DMS 273 (cell line): ENCODE measurements around the gene SAMM50.

ENCODE experiments used
- DNase-seq: peaks from one replicate; lab custom pipeline; 2025; ENCODE audit not compliant: unreplicated experiment; lab: John Stamatoyannopoulos, UW

Gene SAMM50

DNA sequence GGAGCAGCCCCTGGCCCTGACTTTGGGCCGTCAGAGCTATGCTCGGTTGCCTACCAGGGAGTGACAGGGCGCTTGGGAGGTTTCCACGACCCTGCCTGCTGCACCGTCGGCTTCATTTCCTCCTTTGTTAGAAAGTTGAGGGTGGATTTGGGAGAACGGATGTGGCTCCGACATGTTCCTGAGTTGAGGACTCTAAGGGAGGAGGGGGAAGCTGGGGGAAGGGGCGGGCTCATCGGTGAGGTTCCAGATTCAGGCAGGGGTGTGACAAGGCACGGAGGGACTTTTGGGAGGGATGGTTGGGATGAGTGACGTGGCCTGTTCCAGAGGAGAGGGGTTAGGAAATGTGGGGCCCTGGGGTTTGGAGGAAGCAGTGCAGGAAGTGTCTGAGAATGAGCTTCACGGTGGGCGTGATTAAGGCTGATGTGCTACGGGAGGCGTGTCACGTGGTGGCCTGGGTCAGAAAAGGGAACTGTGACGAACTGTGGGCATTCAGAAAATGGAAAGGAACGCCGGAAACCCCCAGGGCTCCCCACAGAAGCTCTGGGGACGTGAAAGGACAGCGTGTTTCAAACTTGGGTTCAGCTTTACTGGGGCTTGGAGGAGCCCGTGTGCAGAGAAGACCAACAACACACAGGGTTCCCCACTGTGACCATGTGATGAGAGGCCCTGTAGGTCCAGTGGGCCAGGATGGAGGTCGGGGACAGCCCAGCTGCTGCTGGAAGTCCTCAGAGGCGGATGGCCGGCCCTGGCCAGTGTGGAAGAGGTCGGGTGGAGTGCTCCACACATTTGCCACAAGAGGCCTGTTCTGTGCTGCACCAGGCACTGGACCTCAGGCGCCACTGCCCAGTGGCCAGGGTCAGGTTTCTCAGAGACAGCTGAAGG, 71.6 kb downstream of the SAMM50 start:
- DNase-seq = no peak

DNA sequence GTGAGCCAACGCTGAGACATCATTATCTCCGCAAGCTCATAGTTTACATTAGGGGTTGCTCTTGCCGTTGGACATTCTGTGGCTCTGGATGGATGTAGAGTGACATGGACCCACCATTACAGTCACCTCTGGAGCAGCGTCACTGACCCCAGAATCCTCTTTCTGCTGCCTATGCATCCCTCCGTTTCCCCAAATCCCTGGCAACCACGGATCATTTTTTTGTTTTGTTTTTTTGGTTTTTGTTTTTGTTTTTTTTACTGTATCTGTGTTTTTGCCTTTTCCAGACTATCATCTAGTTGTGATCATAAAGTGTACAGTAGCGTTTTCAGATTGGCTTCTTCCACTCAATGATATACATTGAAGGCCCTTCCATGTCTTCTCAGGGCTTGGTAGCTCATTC, 72.8 kb downstream of the SAMM50 start:
- DNase-seq = no peak

DNA sequence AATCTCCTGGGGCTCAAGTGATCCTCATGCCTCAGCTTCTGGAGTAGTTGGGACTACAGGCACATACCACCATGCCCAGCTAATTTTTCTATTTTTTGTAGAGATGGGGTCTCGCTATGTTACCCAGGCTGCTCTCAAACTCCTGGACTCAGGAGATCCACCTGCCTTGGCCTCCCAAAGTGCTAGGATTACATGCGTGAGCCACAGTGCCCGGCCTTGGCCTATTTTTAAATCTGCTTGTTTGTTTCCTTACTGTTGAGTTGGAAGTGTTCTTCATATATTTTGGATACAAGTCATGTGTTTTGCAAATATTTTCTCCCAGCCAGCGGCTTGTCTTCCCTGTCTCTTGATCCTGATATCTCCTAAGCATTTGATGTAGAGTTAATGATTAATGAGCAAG, 73.8 kb downstream of the SAMM50 start:
- DNase-seq = no peak

DNA sequence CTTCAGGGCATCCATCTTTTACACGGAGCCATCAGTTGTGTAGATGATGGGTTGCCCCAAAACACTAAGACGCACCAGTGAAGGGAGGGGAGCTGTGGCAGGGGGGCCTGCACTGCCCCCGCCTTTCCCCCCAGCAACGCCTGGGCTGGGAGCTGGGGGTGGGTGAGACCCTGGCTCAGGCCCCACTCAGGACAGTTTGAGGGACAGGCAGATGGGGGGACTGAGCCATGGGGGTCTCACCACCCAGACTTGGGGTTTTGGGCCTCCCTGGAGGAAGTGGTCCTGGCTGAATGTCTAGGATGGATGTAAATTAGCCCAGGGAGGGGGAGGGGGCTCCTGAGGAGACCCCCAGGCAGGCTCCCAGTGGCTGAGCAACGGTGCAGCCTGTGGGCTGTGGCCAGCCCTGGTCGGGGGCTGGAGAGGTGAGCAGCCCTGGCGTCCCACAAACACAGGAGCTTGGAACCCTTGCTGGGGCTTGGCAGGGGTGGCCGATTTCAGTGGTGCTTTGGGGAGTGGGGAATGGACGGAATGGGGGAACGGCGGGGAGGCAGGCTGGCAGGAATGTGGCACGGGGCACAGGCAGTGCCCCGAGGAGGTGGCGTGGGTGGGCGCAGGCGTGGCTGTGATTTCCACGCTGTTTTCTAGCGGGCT, 74.9 kb downstream of the SAMM50 start:
- DNase-seq = no peak

DNA sequence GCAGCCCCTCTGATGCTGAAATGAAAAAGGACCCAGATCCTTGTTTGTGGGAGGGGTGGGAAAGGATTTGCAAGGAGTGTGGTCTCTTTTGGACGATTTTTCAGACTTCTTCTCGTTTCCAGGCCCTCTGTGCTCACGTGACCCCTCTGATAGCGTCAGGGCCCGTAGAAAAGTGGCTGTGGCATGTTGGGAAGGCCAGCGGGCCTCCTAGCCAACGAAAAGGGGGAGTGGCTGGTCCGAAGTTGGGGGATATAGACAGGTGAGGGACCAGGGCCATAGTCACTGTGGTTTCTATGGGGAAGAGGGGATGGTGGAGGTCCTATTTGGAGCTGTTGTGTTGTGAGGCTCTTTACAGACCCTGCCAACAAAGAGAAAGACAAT, 75.5 kb downstream of the SAMM50 start:
- DNase-seq = no peak

DNA sequence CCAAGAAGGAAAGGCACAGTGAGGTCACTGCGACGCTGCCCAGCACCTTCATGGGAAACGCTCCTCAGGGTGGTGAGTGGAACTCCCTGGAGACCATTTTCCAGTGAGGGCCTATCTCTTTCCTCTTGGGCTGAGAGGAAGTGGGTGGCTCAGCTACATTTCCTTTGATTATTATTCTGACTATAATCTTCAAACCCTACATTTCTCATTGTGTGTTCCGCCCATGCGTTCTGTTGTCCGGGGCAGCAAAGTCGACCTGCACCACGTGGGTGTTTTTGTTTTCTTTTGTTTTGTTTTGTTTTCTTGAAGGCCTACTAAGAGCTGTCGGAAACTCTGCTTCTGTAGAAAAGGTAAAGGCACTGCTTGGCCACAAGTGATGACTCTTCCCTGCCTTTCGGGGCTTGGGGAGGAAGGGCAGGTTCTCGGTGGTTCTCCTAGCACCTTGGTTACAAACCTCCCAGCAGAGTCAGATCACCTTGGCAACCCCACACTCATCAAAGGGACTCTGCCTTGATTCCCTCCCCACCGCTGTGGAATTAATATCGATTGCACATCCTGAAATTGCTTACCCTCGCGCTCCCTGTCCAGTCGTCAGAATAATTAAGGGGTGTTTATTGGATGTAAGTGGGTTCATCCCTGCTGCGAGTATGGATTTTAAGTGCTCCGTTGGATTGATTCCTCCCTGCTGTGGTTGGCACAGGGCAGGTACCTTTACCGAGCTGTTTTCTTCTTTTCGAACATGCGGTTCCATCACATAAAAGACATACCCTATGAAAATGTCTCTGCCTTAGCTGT, 76.1 kb downstream of the SAMM50 start:
- DNase-seq = no peak

DNA sequence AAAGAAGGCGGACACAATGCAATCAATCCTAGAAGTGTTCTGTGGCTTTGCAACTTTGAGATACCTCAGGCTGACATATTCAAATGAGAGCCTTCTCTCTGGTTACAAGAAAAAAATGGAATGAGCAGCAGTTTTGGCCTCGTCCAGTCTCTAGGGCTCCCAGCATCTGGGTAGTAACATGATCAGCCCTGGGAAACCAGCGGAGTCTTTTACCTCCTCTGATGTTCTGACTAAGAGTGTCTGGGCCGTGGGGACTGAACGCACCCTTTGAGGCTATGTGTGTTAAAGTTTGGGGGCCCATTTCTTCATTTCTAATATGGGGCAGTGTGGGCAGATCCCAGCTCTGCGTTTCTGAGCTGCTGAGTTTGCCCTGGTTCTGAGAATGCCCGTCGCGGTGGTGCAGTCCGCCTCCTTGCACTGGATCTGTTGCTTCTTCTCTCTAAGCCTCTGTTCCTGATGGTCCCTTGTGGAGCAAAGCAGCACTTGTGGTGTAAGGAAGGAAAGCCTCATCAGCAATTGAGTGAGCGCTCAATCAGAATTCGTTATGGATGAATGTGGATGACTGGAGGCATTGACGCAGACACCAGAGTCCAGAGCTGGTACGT, 77.0 kb downstream of the SAMM50 start:
- DNase-seq = peak; percentile 22

DNA sequence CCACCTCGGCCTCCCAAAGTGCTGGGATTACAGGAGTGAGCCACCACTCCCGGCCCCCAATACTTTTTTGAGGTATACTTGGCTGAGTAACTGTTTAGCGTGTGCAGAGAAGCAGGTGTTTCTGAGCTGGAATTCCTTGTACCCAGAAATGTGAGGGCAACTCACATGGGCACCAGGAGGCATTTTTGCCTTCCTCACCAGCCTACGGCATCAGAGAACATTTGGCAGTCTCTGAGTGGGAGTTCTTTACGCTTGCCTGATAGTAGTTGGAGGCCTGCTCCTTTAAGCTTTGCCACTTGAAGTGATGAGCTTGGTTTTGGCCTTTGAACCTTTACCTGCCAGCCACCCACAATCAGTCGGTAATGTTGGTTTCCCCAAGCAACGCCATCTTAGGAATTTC, 78.0 kb downstream of the SAMM50 start:
- no peak for DNase-seq

DNA sequence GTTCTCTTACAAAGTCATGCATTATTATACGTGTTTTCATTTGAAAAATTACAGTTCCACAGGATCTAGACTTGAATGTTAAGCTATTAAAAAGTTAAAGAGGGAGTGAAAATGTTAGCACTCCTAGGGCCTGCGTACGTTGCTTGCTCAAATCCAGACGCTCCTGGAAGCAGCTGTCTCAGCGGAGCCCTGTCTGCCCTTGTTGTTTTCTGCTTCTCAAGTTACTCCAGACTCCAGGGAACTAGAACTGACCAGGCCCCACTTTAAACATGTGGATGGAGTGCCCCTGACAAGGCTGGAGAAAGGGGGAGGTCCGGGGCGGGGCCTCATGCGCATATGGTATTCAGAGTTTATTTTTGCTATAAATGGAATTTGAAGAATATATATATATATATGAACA, 78.5 kb downstream of the SAMM50 start:
- peak; percentile 29 for DNase-seq

DNA sequence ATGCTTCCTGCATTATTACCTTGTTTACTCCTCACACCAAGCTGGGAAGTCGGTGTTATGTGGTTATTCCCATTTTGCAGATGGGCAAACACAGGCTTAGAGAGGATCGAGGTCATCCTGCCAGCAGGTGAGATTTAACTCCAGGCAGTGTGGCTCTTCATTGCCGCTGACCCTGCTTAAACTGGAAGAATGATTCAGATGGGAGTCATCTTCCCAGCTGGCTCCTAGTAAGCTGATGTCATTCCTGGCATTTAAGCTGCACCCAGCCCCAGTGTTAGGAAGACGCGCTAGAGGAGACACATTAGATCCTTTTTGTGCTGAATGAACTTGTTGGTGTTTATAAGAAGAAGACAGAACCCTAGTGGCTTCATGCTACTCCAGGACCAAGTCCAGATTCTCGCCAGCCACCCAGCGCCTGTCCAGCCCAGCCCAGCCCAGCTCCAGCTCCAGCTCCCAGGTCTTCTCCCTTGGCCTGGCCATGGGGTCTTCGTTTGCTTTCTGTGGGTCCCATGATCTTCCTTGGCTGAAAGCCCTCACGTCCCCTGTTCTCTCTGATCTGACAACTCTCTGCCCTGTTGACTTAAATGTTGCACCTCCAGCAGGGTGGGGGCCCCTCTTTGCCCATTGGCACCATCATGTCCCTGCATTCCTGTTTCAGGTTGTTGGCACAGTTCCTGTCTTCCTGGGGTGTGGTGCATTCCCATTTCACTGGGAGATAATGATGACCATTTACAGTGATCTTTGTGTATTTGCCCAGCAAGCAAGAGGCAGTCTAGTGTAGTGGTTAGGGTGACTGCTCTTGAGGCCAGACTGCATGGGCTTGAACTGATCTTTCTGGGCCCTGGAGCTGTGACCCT, 82.5 kb downstream of the SAMM50 start:
- DNase-seq = peak; percentile 12

DNA sequence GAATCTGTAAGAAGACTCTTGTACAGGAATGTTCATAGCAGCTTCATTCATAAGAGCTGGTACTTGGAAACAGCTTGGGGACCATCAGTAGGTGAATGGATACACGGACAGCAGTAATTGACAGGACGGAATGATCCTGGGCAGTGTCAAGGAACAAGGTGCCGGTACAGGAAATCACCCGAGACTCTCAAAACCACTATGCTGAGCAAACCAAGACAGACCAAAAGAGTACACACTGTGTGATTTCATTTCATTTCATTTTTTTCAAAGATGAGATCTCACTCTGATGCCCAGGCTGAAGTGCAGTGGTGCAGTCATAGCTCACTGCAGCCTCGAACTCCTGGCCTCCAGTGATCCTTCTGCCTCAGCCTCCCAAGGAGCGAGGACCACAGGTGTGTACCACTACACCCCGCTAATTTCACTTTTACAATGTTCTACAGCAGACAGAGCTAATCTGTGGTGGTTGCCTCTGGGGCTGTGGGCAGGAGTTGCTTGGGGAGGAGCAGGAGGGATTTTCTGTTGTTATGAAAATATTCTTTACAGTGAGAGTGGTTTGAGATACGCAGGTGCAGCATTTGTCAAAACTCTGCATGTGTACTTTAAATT, 84.4 kb downstream of the SAMM50 start:
- no peak for DNase-seq

DNA sequence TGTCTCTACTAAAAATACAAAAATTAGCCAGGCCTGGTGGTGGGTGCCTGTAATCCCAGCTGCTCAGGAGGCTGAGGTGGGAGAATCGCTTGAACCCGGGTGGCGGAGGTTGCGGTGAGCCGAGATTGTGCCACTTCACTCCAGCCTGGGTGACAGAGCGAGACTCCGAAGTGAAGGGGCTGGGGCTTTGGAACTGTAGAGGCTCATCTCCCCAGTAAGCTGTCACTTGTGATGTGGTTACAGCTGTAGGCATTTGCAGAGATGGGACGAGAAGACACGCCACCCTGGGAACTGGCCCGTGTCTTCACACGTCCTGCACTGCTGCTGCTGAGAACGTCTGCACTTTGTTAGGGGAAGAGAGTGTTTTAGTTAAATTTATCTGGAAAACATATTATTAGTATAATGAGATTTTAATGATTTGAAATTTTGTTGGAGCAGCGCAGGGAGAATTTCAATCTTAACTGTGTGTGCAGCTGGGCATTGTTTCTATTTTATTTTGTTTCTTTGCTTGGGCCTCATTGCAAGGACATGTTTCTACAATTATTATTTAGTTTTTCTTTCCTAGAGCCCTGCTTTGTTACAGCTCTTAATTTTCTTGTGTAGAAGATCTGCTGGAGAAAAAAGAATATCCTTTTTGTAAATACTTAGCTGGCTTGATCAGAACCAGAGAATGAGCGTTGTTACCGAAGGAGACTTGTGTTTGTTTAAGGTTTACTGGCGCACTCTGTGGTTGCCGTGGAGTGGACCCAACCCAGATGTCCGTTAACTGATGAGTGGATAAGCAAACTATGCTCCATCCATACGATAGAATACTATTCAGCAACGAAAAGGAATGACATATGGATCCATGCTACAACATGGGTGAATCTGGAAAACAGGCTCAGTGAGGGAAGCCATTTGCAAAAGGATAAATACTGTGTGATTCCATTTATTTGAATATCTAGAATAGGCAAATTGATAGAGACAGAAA, 87.3 kb downstream of the SAMM50 start:
- no peak for DNase-seq

DNA sequence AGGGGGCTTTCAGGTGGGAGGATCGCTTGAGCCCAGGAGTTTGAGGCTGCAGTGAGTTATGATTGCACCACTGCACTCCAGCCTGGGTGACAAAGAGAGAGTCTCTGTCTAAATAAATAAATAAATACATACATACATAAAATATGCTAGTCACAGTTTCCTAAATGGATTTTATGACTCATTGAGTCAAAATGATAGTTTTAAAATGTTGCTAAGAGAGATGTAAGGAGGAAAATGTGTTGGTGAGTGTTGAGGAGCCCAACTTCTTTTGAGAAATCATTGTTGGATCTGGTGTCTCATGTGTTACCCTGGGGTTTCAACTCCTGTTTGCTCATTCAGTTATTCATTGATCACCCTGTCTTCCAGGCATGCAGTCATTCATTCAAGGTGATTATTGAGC, 89.9 kb downstream of the SAMM50 start:
- DNase-seq = no peak
